Erythroblast (primary cell): ENCODE results near the gene PSKH1.

Experiments
- GATA1 ChIP-seq: IDR thresholded peaks from 2 replicates; pipeline ENCODE4 v1.6.1; 2011; ENCODE audit warnings: low read depth, mild to moderate bottlenecking, control low read depth, low read length, moderate library complexity
- POLR2A ChIP-seq: IDR thresholded peaks from 2 replicates; pipeline ENCODE4 v1.6.1; 2011; ENCODE audit warnings: mild to moderate bottlenecking, low read length

DNA sequence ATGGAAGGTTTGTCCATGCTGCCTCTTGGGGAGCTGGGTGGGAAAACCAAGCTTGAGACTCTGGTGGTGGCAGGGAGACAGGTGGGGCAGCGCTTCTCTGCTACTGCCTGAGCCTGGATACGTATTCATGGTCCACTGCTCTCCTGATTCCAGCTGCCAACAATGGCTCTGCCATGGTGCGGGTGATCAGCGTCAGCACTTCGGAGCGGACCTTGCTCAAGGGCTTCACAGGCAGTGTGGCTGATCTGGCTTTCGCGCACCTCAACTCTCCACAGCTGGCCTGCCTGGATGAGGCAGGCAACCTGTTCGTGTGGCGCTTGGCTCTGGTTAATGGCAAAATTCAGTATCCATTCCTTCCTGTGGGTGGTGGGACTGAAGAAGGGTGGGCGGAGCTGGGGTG, 16.0 kb upstream of the PSKH1 start:
- TF ChIP-seq POLR2A: no peak
- no peak for TF ChIP-seq GATA1
